RWPE1 (cell line): ENCODE results near the gene C12orf54.
"Not testable (repeated sequence)": the region's sequence is repeated elsewhere in the genome, so short reads cannot be mapped to it uniquely, and the experiment has no call there.

Experiments used
- CTCF ChIA-PET: fragments of 350-600 bp; sonication (Branson Sonifier 250); formaldehyde crosslinking; extraction: SDS; loops from one replicate; lab custom pipeline; 2021; lab: Yijun Ruan, JAX
- POLR2A ChIA-PET: fragments of 400-600 bp; formaldehyde crosslinking; extraction: SDS; loops from one replicate; lab custom pipeline; 2020; ENCODE audit warnings: antibody characterized with exemption; ENCODE audit not compliant: low non-redundant PET; lab: Yijun Ruan, JAX
- DNase-seq: peaks from one replicate; pipeline ENCODE4 v3.0.0; 2012; ENCODE audit warnings: low spot score
- H3K27ac ChIP-seq: fragments of 450-650 bp; 2 replicates; pipeline ENCODE4 v1.5.1; 2017
- TF ChIP-seq, protein P1 (sequence below): fragments of 450-650 bp; conservative IDR thresholded peaks from 2 replicates; pipeline ENCODE4 v1.5.1; 2017; ENCODE audit warnings: low read depth, mild to moderate bottlenecking

Gene C12orf54

DNA sequence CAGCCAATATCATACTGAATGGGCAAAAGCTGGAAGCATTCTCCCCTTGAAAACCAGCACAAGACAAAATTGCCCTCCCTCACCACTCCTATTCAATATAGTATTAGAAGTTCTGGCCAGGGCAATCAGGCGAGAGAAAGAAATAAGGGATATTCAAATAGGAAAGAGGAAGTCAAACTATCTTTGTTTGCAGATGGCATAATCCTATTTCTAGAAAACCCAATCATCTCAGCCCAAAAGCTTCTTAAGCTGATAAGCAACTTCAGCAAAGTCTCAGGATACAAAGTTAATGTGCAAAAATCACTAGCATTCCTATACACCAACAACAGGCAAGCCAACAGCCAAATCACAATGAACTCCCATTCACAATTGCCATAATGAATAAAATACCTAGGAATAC, 30.9 kb upstream of the C12orf54 start:
- TF ChIP-seq, protein P1, sequence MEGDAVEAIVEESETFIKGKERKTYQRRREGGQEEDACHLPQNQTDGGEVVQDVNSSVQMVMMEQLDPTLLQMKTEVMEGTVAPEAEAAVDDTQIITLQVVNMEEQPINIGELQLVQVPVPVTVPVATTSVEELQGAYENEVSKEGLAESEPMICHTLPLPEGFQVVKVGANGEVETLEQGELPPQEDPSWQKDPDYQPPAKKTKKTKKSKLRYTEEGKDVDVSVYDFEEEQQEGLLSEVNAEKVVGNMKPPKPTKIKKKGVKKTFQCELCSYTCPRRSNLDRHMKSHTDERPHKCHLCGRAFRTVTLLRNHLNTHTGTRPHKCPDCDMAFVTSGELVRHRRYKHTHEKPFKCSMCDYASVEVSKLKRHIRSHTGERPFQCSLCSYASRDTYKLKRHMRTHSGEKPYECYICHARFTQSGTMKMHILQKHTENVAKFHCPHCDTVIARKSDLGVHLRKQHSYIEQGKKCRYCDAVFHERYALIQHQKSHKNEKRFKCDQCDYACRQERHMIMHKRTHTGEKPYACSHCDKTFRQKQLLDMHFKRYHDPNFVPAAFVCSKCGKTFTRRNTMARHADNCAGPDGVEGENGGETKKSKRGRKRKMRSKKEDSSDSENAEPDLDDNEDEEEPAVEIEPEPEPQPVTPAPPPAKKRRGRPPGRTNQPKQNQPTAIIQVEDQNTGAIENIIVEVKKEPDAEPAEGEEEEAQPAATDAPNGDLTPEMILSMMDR, result no peak
- CTCF ChIA-PET, result interaction anchor here (0.7 kb wide), 1 partner anchor 21 kb away, joined by 3 read pairs; the partner anchor contains the start of gene ANP32D
- no peak overlapping the region for H3K27ac ChIP-seq
- DNase-seq, result no peak
- POLR2A ChIA-PET, result no interaction called here

- CTCF ChIA-PET, H3K27ac ChIP-seq, DNase-seq, POLR2A ChIA-PET: not testable (repeated sequence)
Measured at GRCh38 chr12:48452961-48453360, 29.3 kb upstream of the C12orf54 start.

GRCh38 chr12:48454667-48455066, 27.6 kb upstream of the C12orf54 start:
- POLR2A ChIA-PET, result no interaction called here
- H3K27ac ChIP-seq, result no peak overlapping the region
- CTCF ChIA-PET, result interaction anchor here (0.7 to 1.1 kb wide), 2 partner anchors 9 to 406 kb away, joined by 3 to 5 read pairs; no protein-coding TSS in a partner anchor
- DNase-seq, result no peak
- TF ChIP-seq, protein P1, result no peak

DNA sequence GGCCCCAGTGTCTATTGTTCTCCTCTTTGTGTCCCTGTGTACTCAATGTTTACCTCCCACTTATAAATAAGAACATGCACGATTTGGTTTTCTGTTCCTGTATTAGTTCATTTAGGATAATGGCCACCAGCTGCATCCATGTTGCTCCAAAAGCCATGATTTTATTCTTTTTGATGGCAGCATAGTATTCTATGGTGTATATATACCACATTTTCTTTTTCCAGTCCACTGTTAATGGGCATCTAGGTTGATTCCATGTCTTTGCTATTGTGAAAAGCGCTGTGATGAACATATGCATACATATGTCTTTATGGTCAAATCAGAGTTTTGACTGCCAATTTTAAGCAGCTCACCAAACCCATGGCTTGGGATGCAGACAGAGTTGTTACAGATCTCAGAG, 27.2 kb upstream of the C12orf54 start:
- TF ChIP-seq, protein P1, result no peak
- no peak overlapping the region for H3K27ac ChIP-seq
- POLR2A ChIA-PET, result no interaction called here
- DNase-seq, result no peak
- CTCF ChIA-PET, result interaction anchor here (1.1 kb wide), 1 partner anchor 9 kb away, joined by 5 read pairs; no protein-coding TSS in a partner anchor

GRCh38 chr12:48459259-48459658, 23.0 kb upstream of the C12orf54 start:
- POLR2A ChIA-PET, result no interaction called here
- TF ChIP-seq, protein P1, result no peak
- CTCF ChIA-PET, result no interaction called here

DNA sequence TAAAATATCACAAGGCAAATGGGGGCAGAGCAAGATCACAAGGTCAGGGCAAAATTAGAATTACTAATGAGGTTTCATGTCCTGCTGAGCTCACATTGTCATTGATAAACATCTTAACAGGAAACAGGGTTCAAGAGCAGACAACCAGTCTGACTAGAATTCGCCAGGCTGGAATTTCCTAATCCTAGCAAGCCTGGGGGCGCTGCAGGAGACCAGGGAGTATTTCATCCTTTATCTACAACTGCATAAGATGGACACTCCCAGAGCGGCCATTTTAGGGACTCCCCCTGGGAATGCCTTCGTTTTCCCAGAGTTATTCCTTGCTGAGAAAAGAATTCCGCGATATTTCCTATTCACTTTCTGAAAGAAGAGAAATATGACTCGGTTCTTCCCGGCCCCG, 13.3 kb upstream of the C12orf54 start:
- DNase-seq, POLR2A ChIA-PET, H3K27ac ChIP-seq, CTCF ChIA-PET: not testable (repeated sequence)

More at GRCh38 chr12:48459259-48459658, 23.0 kb upstream of the C12orf54 start:
- no peak for DNase-seq
- no peak overlapping the region for H3K27ac ChIP-seq

GRCh38 chr12:48472259-48472658, 10.0 kb upstream of the C12orf54 start, which contains the start of gene ANP32D:
Gene ANP32D, plus strand, starts transcription at chr12:48472559. Its CDS starts 106 bp downstream, at chr12:48472665.
- ChIA-PET CTCF (interaction anchor here (0.6 kb wide), 1 partner anchor 21 kb away, joined by 3 read pairs; no protein-coding TSS in a partner anchor), POLR2A (no interaction called here)
- TF ChIP-seq, protein P1, result no peak
- DNase-seq, result no peak
- H3K27ac ChIP-seq, result no peak within 1 kb of the TSS
